Measurements from ENCODE around the gene MEGF9. TPM values are rescaled to one million over a fixed set of nuclear protein-coding genes. Genes with fewer than 3 reads are reported as not detected.

MEGF9 gene
- total RNA-seq, 3 donors from 2014 or later (not counting 1 experiment from before 2014, with no cell fraction given) = 17.5 to 25.9 (median 22.3) TPM

- Histone ChIP-seq H3K27ac (ENCODE audit: low read length) (no peak overlapping the region), H3K27me3 (ENCODE audit: control insufficient read depth, insufficient read depth, low read length) (no peaks in the 10 kb centered on the region), H3K36me3 (ENCODE audit: control insufficient read depth, insufficient read depth, low read length) (peaks cover 64% of the 10 kb centered on the region), H3K4me3 (ENCODE audit: low read length) (no peak overlapping the region), H3K4me1 (ENCODE audit: control insufficient read depth, insufficient read depth, low read length) (no peaks in the 10 kb centered on the region), H3K9me3 (ENCODE audit: control insufficient read depth, insufficient read depth, low read length) (no peaks in the 10 kb centered on the region)
- 97% methylated on average over 5 of the region's 5 CpGs for WGBS (ENCODE audit: insufficient coverage)
- DNase-seq = no peak
- Mint-ChIP-seq H3K27me3 (ENCODE audit: low read depth in 2 of 2) (no peaks in the 10 kb centered on the region), H3K4me3 (no peak overlapping the region), H3K27ac (peak overlapping the region in 1 of 2 donors; percentile 10), H3K4me1 (peaks cover 11 to 18% of the 10 kb centered on the region in 2 donors), H3K9me3 (no peaks in the 10 kb centered on the region), H3K36me3 (peaks cover 12% of the 10 kb centered on the region)
- intact Hi-C loops (cut with micrococcal nuclease) = no loop called here
- TF ChIP-seq, protein P1, sequence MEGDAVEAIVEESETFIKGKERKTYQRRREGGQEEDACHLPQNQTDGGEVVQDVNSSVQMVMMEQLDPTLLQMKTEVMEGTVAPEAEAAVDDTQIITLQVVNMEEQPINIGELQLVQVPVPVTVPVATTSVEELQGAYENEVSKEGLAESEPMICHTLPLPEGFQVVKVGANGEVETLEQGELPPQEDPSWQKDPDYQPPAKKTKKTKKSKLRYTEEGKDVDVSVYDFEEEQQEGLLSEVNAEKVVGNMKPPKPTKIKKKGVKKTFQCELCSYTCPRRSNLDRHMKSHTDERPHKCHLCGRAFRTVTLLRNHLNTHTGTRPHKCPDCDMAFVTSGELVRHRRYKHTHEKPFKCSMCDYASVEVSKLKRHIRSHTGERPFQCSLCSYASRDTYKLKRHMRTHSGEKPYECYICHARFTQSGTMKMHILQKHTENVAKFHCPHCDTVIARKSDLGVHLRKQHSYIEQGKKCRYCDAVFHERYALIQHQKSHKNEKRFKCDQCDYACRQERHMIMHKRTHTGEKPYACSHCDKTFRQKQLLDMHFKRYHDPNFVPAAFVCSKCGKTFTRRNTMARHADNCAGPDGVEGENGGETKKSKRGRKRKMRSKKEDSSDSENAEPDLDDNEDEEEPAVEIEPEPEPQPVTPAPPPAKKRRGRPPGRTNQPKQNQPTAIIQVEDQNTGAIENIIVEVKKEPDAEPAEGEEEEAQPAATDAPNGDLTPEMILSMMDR (IDR thresholded peaks at IDR 0.05) = no peak
- no peak for ATAC-seq
Observed at GRCh38 chr9:120569556-120569955, 144.7 kb downstream of the MEGF9 start.

- Histone ChIP-seq H3K36me3 (ENCODE audit: control insufficient read depth, insufficient read depth, low read length) (peaks cover 66% of the 10 kb centered on the region), H3K4me3 (ENCODE audit: low read length) (no peak overlapping the region), H3K4me1 (ENCODE audit: control insufficient read depth, insufficient read depth, low read length) (no peaks in the 10 kb centered on the region), H3K9me3 (ENCODE audit: control insufficient read depth, insufficient read depth, low read length) (no peaks in the 10 kb centered on the region), H3K27ac (ENCODE audit: low read length) (no peak overlapping the region), H3K27me3 (ENCODE audit: control insufficient read depth, insufficient read depth, low read length) (no peaks in the 10 kb centered on the region)
- H3K4me1 Mint-ChIP-seq = peaks cover 11 to 12% of the 10 kb centered on the region in 2 donors
- no peak overlapping the region for H3K27ac Mint-ChIP-seq
- no peaks in the 10 kb centered on the region for H3K9me3 Mint-ChIP-seq
- H3K27me3 Mint-ChIP-seq (ENCODE audit: low read depth in 2 of 2) = no peaks in the 10 kb centered on the region
- WGBS (ENCODE audit: insufficient coverage) = 93% methylated on average over 4 of the region's 5 CpGs
- TF ChIP-seq, protein P1 (IDR thresholded peaks at IDR 0.05) = no peak
- intact Hi-C loops (cut with micrococcal nuclease) = no loop called here
- peaks cover 12% of the 10 kb centered on the region for H3K36me3 Mint-ChIP-seq
- H3K4me3 Mint-ChIP-seq = no peak overlapping the region
- no peak for DNase-seq
- no peak for ATAC-seq
Observed at GRCh38 chr9:120568816-120569215, 145.5 kb downstream of the MEGF9 start.

- Histone ChIP-seq H3K27ac (ENCODE audit: low read length) (no peak overlapping the region), H3K4me1 (ENCODE audit: control insufficient read depth, insufficient read depth, low read length) (no peaks in the 10 kb centered on the region), H3K4me3 (ENCODE audit: low read length) (no peak overlapping the region), H3K27me3 (ENCODE audit: control insufficient read depth, insufficient read depth, low read length) (no peaks in the 10 kb centered on the region), H3K9me3 (ENCODE audit: control insufficient read depth, insufficient read depth, low read length) (no peaks in the 10 kb centered on the region), H3K36me3 (ENCODE audit: control insufficient read depth, insufficient read depth, low read length) (peaks cover 76% of the 10 kb centered on the region)
- WGBS (ENCODE audit: insufficient coverage) = 98% methylated on average over 4 of the region's 4 CpGs
- Mint-ChIP-seq H3K36me3 (peaks cover 15% of the 10 kb centered on the region), H3K4me1 (peaks cover 13 to 20% of the 10 kb centered on the region in 2 donors), H3K9me3 (no peaks in the 10 kb centered on the region), H3K27ac (no peak overlapping the region), H3K4me3 (no peak overlapping the region), H3K27me3 (ENCODE audit: low read depth in 2 of 2) (no peaks in the 10 kb centered on the region)
- TF ChIP-seq, protein P1 (IDR thresholded peaks at IDR 0.05) = no peak
- intact Hi-C loops (cut with micrococcal nuclease) = no loop called here
- DNase-seq (no peak), ATAC-seq (no peak)
Observed at GRCh38 chr9:120567874-120568273, 146.4 kb downstream of the MEGF9 start.

DNA sequence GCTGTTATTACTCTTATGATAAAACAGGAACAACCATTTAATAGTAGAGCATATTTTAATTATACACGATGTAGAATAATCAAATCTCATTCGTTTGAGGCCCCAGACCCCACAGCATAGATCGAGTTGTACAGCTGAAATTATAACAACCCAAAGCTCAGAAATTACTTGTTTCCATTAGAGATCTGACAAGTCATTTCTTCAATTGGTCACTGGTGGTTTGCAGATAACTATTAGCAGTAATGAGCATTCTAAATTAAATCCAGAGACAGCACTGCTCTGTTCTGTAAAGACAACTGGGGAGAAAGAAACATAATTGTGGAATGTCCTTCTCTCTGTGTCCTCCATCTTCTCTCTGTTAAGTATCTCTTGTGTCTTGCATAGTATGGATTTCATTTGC is 147.2 kb downstream of the MEGF9 start:
- ATAC-seq = no peak
- 93% methylated on average over 3 of the region's 3 CpGs for WGBS (ENCODE audit: insufficient coverage)
- no peak overlapping the region for H3K4me3 Mint-ChIP-seq

More for the DNA sequence above, 147.2 kb downstream of the MEGF9 start:
- DNase-seq = no peak
- intact Hi-C loops (cut with micrococcal nuclease) = no loop called here
- no peaks in the 10 kb centered on the region for H3K9me3 ChIP-seq (ENCODE audit: control insufficient read depth, insufficient read depth, low read length)
- TF ChIP-seq, protein P1 (IDR thresholded peaks at IDR 0.05) = no peak
- no peak overlapping the region for H3K27ac Mint-ChIP-seq
- no peak overlapping the region for H3K4me3 ChIP-seq (ENCODE audit: low read length)
- no peaks in the 10 kb centered on the region for H3K9me3 Mint-ChIP-seq
- peaks cover 21 to 28% of the 10 kb centered on the region in 2 donors for H3K4me1 Mint-ChIP-seq
- no peak overlapping the region for H3K27ac ChIP-seq (ENCODE audit: low read length)
- H3K36me3 Mint-ChIP-seq = peaks cover 19% of the 10 kb centered on the region
- peaks cover 77% of the 10 kb centered on the region for H3K36me3 ChIP-seq (ENCODE audit: control insufficient read depth, insufficient read depth, low read length)
- H3K4me1 ChIP-seq (ENCODE audit: control insufficient read depth, insufficient read depth, low read length) = no peaks in the 10 kb centered on the region
- no peaks in the 10 kb centered on the region for H3K27me3 Mint-ChIP-seq (ENCODE audit: low read depth in 2 of 2)
- no peaks in the 10 kb centered on the region for H3K27me3 ChIP-seq (ENCODE audit: control insufficient read depth, insufficient read depth, low read length)

All from natural killer cell (primary cell).